Activated CD8-positive, alpha-beta memory T cell treated with anti-CD3 and anti-CD28 coated beads for 24 hours (primary cell): ENCODE measurements around the gene PTPRO.

ENCODE experiments used
- DNase-seq: peaks from one replicate; pipeline ENCODE4 v3.0.0-alpha.2; 2020

The PTPRO gene

DNA sequence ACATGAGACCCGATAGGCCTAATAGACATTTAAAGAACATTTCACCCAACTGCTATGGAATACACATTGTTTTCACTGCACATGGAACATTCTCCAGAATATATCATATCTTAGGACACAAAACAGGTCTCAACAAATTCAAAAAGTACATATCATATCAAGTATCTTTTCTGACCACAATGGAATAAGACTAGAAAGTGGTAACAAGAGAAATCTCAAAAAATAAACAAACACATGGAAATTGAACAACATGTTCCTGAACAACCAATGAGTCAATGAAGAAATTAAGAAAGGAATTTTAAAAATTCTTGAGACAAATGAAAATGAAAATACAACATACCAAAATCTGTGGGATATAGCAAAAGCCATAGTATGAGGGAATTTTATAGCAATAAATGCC, 208.1 kb downstream of the PTPRO start:
- DNase-seq: no peak

DNA sequence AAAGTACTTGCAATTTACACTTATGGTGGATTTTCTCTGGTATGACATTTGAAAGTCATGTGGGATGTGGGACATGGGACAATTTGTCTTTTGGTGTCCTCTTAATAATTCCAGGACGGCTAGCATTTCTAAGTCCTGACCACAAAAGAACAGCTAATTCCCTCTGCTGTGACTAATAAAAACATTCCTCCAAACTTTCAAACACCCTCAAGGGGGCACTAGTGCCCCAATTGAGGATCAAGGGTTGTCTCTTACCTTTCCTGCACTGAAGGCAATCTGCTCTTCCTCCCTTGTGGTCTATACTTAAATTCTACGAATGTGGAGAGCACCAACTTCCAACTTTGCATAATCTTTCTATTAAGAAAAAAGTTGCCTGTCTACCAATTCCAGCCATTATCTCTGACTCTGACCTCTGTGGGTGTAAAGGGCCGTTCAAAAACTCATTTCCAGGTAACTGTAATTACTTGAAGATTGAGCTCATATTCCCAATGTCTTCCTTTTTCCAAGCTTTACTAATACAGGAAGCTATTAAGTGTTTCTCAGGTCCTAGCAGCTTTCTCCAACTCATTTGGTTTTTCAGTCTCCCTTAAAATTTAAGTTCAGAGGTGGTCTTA, 210.2 kb downstream of the PTPRO start:
- DNase-seq: no peak

DNA sequence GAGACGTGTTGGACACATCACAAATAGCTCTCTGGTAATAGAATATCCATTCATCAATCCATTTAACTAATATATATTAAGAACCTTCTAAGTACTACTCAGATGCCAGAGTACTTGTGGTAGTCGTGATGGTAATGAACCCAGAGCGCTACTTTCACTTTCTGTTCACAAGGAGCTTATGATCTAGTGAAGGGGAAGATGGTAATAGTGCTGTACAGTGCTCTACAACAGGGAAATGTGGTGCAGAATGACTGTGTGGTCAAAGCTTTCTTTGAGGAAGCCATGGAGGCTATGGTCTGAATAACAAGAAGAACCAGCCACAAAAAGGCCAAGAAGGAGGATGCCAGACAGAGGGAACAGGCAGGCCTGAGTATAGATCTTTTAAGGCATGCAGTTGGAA, 212.0 kb downstream of the PTPRO start:
- DNase-seq: no peak

DNA sequence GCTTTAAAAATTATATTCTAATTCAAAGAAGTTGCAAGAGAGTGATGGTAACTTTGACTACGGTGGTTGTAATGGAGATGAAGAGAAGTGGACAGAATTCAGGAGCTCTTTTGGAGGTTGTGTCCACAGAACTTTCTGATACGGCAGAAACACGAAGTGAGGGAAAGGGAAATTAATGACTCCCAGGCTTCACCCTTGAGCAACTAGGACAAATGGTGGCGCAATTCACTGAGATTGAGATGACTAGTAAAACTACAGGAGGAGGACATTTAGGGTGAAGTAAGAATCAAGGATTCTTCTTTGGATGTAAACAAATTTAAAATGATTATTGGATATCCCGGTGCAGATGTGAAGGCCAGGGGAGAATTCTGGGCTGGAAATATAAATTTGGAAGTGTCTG, 212.6 kb downstream of the PTPRO start:
- no peak for DNase-seq

DNA sequence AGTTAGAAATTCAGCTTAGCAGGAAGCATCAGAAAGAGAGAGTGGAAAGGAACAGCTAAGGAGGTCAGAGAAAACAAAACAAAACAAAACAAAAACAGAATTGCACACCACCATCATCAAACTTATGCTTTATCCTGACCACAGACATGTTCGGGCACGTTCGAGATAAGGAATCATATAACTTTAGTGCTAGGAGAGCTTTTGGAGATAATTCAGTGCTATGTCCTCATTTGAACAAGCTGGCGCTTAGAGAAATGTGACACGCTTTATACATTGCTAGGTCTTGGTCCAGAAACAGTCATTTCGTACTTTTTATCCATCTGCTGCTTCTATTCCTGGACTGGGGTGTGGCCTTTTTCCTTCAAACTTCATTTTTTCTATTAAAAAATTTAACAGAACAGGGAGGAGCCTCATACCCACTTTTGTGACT, 213.1 kb downstream of the PTPRO start:
- no peak for DNase-seq

DNA sequence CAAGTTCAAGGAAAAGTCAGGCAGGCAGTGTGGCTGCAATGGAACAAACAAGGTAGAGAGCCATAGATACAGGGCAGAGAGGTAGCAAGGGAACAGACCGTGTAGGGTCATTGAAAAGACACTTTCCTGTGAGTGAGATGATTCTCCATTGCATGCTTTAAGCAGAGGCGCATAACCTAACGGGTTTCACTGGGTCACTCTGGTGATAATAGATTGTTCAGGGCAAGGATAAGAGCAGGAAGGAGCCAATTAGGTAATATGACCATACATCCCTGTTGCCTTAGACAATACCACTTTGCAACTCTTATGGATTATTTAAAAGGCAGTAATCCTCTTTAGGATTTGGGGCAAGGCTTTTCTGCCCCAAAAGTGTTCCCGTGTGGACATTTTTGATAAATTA, 214.1 kb downstream of the PTPRO start:
- no peak for DNase-seq

DNA sequence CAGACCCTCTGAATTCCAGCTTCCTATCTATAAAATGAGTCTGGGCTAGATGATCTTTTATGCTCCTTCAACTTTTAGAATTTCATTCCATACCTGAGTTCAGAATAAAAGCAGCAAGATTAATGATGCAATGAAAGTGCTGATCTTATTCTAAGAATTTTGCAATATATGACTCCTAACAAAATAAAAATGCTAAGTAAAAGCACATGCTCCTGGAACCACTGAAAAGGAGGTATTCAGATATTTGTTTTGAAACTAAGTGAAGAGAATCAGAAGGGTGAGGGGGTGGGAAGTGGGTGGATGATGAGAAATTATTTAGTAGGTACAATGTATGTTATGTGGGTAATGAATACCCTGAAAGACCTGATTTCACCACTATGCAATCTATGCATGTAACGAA, 216.6 kb downstream of the PTPRO start:
- DNase-seq: no peak

DNA sequence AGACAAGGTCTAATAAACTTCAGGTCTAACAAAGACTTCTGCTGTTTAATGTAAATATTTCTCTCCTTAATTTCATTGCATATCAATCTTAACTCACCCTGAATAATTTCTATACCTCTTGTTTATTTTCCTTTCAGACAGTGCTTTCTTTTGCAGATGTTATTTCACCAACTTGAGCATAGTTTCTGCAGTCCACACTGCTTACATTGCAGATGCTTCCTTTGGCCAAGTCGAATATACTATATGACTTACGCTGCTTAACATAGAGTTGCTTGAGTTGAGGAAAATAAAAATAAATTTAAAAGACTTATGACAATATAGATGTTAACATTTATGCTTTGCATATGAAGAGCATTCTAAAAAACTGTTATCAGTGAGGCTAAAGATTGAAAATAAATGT, 217.7 kb downstream of the PTPRO start:
- no peak for DNase-seq

DNA sequence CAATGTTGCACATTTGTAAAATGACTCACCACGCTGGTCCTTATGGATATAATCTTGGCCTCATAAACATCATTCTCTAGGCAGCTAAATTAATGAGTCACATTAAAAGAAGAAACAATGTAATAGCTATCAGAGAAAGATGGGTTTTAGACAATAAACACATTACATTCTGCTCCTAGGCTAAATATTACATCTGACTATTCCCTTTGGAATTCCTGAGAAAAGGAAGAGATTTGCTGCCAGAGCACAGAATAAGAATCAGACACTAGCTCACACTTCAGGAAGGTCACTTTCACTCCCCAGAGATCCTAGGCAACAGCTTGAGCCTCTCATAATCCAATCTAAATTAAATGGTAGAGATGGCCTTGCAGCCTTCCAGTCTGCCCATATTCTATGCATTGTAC, 218.2 kb downstream of the PTPRO start:
- DNase-seq: no peak

DNA sequence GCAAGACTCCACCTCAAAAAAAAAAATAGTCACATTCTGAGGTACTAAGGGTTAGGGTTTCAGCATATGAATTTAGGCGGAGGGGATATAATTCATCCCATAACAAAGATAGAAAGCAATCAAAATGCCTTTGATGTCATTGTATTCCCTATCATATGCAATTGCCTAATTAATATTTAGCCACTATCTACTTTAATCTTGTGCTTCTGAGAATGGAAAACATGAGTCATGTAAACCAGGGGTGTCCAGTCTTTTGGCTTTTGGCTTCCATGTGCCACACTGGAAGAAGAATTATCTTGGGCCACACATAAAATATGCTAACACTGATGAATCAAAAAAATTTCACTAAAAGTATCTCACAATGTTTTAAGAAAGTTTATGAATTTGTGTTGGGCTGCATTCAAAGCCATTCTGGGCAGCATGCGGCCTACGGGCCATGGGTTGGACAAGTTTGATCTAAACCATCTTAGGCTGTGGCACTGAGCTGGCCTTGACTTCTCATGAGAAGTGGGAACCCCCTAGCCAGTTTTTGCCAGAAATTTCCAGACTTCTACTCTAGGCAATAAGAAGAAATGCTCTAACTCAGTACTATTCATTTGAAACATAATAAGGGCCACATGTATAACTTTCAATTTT, 219.8 kb downstream of the PTPRO start:
- DNase-seq: no peak

DNA sequence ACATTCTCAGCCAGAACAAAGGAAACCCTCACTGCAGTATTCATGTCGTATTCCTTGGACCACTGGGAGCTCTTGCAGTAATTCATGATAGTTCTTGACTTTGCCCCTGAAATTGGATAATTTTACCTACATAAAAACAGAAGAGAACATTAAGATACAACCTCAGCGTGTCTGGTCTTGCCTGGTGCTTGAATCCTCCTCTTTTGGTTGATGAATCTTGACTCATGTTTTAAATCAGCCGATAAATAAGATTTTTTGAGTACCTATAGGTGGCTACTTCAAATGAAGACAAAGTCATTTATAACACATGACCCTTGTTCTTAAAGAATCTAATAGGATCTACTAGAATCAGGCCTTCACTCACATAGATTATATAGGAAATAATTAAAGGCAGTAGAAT, 221.0 kb downstream of the PTPRO start:
- no peak for DNase-seq

DNA sequence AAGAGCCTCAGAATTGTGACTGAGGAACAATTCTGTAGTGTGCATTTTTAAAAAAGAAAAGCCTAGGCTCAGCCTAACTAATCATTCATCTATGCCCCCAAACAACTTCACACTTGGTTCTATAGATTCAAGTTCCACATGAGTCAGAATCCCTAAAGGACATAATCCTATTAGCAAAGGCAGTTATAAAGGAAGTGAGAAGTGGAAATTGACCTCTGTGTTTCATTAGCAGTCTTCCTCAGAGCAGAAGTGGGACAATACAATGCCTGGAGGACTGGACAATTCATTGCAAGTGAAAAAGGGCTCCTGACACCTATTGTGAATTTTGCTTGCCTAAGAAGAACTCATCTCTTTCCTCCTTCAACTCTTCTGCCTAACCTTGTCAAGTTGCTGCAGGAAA, 222.3 kb downstream of the PTPRO start:
- DNase-seq: no peak

DNA sequence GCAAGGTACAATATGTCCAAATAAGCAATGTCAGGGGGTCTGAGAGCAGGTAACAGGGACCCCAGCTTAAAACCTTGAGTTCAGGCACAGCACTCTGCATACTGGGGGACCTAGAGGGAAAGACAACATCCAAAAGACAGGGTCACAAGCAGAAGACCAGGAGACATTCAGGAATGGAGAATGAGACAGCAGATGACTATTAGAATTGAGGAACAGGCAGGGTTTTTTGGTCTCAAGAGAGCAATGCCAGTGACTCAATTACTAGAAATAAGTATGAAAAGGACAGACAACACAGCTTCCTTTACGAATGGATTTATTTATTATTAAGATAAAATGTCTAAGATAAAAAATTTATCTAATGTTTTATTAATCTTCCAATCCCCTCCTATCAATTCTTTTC, 223.0 kb downstream of the PTPRO start:
- DNase-seq: no peak

DNA sequence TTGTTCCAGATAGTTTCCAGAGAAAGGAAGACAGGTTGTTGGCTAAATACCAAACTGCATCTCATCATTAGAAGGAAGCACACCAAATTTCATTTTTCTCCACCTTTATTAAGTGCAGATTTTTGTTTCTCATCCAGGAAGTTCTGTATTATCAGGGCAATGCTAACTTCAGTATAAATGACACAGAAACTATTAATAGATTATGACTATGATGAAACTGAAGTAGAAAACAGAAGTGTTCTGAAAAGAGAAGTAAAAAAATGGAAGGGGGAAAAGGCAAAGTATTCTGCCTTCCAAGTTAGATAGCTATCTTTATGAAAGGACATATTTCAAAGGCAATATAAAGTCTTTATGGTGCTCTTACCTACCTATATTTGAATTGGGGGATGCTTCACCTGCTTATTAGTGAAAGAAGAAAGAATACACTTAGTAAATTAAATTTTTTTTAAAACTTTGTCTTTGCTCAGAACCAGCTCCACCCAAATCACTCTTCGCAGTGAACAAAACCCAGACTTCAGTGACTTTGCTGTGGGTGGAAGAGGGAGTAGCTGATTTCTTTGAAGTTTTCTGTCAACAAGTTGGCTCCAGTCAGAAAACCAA, 223.9 kb downstream of the PTPRO start:
- DNase-seq: no peak

DNA sequence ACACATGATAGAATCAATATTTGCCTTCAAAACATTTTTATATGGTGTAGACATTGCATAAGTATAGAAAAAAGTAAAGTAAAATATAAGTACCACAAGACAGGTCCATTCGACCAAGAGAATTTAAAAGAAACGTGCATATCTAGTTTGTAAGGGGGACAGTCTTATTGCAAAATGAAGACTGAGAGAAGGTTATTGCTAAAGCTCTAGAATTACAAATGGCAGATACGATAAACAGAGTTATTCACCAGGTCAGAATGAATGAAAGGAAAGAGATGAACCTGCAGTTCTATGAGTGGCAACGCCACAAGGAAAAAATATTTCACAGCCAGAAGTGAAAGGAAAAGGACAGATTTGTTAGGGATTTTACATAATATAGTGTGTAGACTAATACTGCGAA, 224.8 kb downstream of the PTPRO start:
- no peak for DNase-seq

DNA sequence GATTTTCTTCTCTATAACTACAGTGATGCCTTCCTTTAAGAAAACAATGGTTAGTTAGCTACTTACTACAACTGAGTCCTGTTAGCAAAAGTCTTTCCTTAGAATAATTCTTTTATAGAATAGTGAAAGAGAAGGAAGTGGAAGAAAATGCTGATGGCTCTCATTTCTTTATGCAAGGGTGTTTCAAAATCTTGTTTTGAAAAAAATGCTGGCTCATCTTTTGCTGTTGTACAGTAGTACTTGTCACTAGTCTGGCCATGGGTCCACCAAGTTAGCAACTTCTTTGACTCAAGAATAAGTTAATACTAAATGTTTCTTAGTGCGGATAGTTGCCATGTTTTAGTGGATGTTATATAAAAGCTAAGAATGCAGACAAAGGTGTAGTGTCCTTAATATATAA, 225.4 kb downstream of the PTPRO start:
- no peak for DNase-seq

DNA sequence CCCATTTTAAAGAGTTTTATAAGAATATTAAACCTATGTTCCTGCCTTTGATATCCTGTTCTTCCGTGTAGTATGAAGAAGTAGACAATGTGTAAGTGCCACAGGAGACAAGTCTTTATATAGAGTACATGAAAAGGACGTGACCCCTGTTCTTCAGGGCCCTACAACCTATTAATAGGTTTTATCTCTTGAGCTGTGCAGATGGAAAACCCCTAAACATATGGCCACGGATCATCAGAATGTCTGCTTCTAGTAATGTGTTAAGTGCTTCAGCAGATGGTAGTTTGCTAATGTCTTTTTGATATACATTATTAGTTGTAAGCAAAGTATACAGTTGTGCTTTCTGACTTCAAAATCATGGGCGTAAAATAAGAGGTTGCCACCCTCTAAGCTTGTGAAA, 228.5 kb downstream of the PTPRO start:
- no peak for DNase-seq

DNA sequence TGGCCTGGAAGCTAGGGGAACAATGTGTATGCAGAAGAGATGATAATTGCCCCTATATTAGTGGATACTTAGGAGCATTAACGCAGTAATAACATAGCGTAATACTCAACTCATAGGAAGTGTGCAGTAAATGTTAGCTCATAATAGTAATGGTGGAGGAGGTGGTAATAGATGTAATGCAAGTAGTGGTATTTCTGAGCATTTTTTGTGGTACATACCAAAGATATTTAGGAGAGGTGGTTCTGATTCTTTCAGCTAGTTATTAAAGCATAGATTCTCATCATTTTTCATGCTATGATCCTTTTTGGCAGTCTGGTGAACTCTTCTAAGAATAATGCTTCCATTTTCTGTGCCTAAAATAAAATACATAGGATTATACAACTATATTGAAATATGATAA, 233.1 kb downstream of the PTPRO start:
- no peak for DNase-seq

DNA sequence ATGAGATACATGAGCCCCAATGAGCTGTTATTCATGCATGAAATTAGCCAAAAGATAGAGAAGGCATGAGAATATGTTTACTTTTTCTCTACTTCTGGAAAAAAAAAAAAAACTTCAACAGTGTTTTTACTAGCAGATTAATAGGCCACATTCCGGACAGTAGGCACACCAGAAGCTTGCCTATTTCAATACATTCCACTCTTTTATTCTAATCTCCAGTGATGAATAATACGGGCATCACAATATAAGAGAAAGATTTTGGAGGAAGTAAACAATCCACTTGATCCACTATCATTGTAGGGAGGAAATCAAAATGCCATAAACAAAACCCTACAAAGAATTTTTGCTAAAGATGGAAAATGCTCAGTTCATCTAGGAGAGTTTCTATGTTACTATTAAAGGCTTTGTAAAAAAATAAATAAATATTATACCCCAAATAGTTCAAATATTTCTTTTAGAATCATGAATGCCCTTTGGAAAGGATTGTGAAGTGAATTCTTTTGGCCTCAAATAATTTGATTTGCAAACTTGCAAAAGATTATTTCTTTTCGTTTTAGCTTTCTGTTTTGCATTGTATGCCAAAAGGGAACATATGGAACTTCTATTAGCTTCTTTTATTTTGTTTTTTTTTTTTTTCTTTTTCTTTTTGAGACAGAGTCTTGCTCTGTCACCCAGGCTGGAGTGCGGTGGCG, 234.2 kb downstream of the PTPRO start:
- DNase-seq: no peak

DNA sequence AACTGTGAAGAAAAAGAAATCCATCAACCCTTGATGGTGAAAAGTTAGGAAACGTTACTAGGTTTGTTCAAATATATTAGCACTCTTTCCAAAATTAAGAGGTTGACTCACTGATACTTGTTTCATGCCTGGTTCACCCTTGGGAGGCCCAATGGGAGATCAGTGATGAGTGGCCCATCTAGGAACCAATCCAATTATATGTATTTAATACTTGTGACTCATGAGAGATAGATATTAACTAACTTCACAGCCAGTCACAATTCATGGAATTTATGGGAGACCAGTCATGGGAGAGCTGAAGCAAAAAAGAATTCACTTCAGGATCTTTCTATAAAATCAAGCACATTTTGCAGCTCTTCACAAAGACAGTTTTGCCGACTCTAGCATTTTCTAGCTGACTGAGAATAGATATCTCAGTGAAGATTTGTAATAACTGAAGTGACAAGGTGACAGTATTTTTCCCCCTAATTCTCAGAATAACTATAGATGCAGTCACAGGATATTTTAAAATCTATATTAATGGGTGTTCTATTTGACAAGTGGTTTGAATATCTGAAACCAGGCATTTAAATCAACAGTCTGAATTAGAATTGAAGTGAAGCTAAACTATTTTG, 236.7 kb downstream of the PTPRO start:
- no peak for DNase-seq

DNA sequence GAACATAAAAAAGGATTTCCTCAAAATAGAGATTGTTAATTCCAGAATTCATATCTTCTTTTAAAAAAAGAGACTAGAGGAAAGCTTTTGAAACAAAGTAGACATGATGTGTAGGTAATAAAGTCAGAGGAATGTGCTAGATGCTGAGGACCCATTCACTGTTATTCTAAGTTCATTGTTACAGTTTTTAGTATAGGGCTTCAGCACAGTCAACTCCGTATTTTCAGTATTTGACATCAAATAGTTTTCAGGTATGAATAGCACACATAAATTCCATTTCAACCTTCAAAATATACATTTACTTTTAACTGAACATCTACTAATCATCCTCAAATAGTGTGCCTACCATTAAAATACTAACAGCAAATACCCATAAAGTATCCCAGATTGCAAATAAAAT, 239.1 kb downstream of the PTPRO start:
- DNase-seq: no peak

DNA sequence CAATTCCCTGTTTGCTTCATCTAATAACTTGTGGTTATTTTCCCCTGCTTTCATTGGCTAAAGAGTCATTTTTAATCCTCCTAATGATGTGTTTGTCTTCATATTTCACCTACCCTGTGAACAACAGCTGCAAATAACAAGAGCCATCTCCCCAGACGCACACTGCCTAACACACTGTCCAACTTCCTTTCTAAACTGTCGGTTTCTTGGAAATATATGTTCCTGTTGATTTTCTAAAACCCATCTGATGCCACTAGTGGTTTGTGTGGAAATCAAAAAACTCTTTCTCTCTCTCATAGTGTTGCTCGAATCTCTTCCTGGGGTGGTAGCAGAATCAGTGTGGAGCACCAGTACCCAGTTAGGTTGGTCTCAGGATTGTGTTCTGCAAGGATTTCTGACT, 240.0 kb downstream of the PTPRO start:
- no peak for DNase-seq

DNA sequence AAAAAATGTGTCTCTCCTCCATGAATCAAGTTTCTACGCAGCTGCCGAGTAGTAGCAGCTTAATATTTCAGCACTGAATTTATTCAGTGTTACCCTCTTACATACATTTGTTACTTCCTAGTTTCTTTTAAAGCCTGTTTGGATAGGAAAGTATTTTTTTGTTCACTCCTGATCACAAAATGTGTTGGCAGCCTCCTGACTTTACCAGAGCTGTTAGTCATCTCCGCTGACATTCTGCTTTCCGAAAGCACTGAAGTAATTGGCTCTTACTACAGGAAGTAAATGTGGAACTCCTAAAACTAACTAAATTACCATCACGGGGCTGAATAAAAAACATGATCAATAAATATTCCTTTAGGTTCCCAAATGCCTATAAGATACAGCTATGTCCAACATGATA, 241.4 kb downstream of the PTPRO start:
- DNase-seq: no peak

DNA sequence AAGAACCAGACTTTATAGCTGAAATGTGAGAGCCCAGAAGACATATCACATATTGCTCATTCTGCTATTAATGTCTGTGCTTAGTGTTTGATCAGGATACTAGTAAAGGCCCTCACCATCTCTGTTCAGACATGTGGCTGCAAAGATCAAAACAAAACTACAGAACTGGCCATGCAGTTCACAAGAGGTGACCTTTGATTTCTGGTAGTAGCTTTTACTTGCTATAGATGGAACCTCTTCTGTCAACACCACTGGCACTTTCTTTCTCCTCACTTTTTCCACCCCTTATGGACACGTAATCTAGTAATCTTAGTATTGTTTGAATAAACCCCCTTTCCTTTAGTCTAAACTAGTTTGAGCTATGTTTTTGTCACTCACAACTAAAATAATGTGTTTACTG, 252.0 kb downstream of the PTPRO start:
- no peak for DNase-seq
